ENCODE data around the gene CROT. TPM values are rescaled to one million over a fixed set of nuclear protein-coding genes. Genes with fewer than 3 reads are reported as not detected.

CROT gene
- total and polyA plus RNA-seq, 8 donors: 13.0 to 29.7 (median 27.7) TPM

GRCh38 chr7:87359366-87359765 lies 13.9 kb downstream of the CROT start:
- no peak overlapping the region for H3K4me3 ChIP-seq
- no peaks in the 10 kb centered on the region for H3K27me3 ChIP-seq
- intact Hi-C loops (cut with DNase I): no loop called here
- H3K9me3 ChIP-seq: peaks cover 0 to 14% of the 10 kb centered on the region in 2 donors
- ATAC-seq (peak; percentile 52), DNase-seq (no peak)
- no peaks in the 10 kb centered on the region for H3K4me1 ChIP-seq
- H3K36me3 ChIP-seq: peaks cover 0 to 33% of the 10 kb centered on the region in 2 donors
- no peak for TF ChIP-seq CTCF (IDR thresholded peaks at IDR 0.05)
- no peak overlapping the region for H3K27ac ChIP-seq

- intact Hi-C loops (cut with DNase I): no loop called here
- TF ChIP-seq CTCF (IDR thresholded peaks at IDR 0.05): no peak
- Histone ChIP-seq H3K4me1 (no peaks in the 10 kb centered on the region), H3K4me3 (no peak overlapping the region), H3K36me3 (peaks cover 0 to 16% of the 10 kb centered on the region in 2 donors), H3K27me3 (no peaks in the 10 kb centered on the region), H3K9me3 (no peaks in the 10 kb centered on the region), H3K27ac (no peak overlapping the region)
- DNase-seq (no peak), ATAC-seq (no peak)
Observed at GRCh38 chr7:87361320-87361719, 15.9 kb downstream of the CROT start.

- H3K4me1 ChIP-seq: no peaks in the 10 kb centered on the region
- DNase-seq (no peak), ATAC-seq (no peak)
- peaks cover 0 to 6% of the 10 kb centered on the region in 2 donors for H3K36me3 ChIP-seq
- no peak overlapping the region for H3K27ac ChIP-seq
- intact Hi-C loops (cut with DNase I): no loop called here
- no peak overlapping the region for H3K4me3 ChIP-seq
- H3K27me3 ChIP-seq: no peaks in the 10 kb centered on the region
- no peaks in the 10 kb centered on the region for H3K9me3 ChIP-seq
- TF ChIP-seq CTCF (IDR thresholded peaks at IDR 0.05): no peak
Observed at GRCh38 chr7:87363342-87363741, 17.9 kb downstream of the CROT start.

GRCh38 chr7:87364246-87364645 lies 18.8 kb downstream of the CROT start:
- TF ChIP-seq CTCF (IDR thresholded peaks at IDR 0.05): no peak
- H3K4me3 ChIP-seq: no peak overlapping the region
- no peaks in the 10 kb centered on the region for H3K9me3 ChIP-seq
- no peaks in the 10 kb centered on the region for H3K27me3 ChIP-seq
- ATAC-seq (no peak), DNase-seq (no peak)
- H3K4me1 ChIP-seq: no peaks in the 10 kb centered on the region
- H3K27ac ChIP-seq: no peak overlapping the region
- intact Hi-C loops (cut with DNase I): no loop called here
- H3K36me3 ChIP-seq: peaks cover 0 to 6% of the 10 kb centered on the region in 2 donors

- no peak for ATAC-seq
Observed at GRCh38 chr7:87369216-87369615, 23.8 kb downstream of the CROT start.

More at GRCh38 chr7:87369216-87369615, 23.8 kb downstream of the CROT start:
- no peak overlapping the region for H3K27ac ChIP-seq
- no peaks in the 10 kb centered on the region for H3K36me3 ChIP-seq
- H3K9me3 ChIP-seq: no peaks in the 10 kb centered on the region
- no peak overlapping the region for H3K4me3 ChIP-seq
- H3K4me1 ChIP-seq: no peaks in the 10 kb centered on the region
- DNase-seq: no peak
- no peak for TF ChIP-seq CTCF (IDR thresholded peaks at IDR 0.05)
- intact Hi-C loops (cut with DNase I): no loop called here
- no peaks in the 10 kb centered on the region for H3K27me3 ChIP-seq

All from left lung (tissue), 10 donors.